Endothelial cell of umbilical vein (primary cell): Measurements from ENCODE around the gene CTDSPL.

Source experiments
- EZH2 ChIP-seq: IDR thresholded peaks from 2 replicates; pipeline ENCODE4 v1.6.1; 2012; ENCODE audit warnings: borderline replicate concordance, low read depth, mild to moderate bottlenecking, moderate library complexity, low read length, inconsistent platforms; ENCODE audit not compliant: severe bottlenecking
- FOS ChIP-seq: IDR thresholded peaks from 2 replicates; pipeline ENCODE4 v1.6.1; 2011; ENCODE audit warnings: mild to moderate bottlenecking, low read length, moderate library complexity, borderline replicate concordance; ENCODE audit not compliant: insufficient read depth
- MYC ChIP-seq: IDR thresholded peaks from one replicate; pipeline ENCODE4 v1.6.1; 2011; ENCODE audit warnings: mild to moderate bottlenecking, low read depth, low read length
- POLR2A ChIP-seq: IDR thresholded peaks from 2 replicates; pipeline ENCODE4 v1.6.1; 2012; ENCODE audit warnings: low read depth, mild to moderate bottlenecking, control low read depth, low read length
- POLR2AphosphoS5 ChIP-seq: IDR thresholded peaks from 2 replicates; pipeline ENCODE4 v1.6.1; 2012; ENCODE audit warnings: low read depth, mild to moderate bottlenecking, control low read depth, low read length, moderate library complexity; ENCODE audit not compliant: insufficient read depth
- TF ChIP-seq, protein P1 (sequence below), 2 donors: IDR thresholded peaks; 1 replicate in 1 of 2; 2 replicates in 1 of 2; pipeline ENCODE4 v1.5.1; 2011; ENCODE audit warnings: low read length in 2 of 2, mild to moderate bottlenecking in 2 of 2, moderate library complexity in 2 of 2, control low read depth in 1 of 2, inconsistent platforms in 1 of 2, low read depth in 1 of 2; ENCODE audit not compliant: insufficient read depth in 1 of 2; ENCODE audit errors: extremely low read depth in 1 of 2
- TF ChIP-seq, protein P2 (sequence below): IDR thresholded peaks from 2 replicates; pipeline ENCODE4 v1.6.1; 2011; ENCODE audit not compliant: insufficient read depth, insufficient read length

DNA sequence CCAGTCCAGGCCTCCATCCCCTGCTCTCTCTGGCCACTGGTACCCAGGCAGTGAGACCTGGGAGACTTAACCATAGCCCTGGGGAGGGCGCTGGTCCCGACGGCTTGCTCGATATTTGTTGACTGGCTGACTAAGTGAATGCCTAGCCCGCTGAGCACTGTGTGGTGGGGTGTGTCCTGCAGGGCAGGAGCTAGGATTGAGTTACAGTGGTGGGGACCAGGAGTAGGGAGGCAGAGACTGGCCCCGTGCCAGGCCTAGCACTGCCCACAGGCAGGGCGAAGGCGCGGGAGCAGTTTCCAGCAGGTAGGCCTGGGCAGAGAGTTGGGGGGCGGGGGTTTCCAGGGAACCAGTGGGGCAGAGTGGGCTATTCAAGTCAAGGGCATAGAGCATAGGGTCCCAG lies 128.8 kb downstream of the CTDSPL start, which contains the start of gene VILL:
- TF ChIP-seq, protein P1, sequence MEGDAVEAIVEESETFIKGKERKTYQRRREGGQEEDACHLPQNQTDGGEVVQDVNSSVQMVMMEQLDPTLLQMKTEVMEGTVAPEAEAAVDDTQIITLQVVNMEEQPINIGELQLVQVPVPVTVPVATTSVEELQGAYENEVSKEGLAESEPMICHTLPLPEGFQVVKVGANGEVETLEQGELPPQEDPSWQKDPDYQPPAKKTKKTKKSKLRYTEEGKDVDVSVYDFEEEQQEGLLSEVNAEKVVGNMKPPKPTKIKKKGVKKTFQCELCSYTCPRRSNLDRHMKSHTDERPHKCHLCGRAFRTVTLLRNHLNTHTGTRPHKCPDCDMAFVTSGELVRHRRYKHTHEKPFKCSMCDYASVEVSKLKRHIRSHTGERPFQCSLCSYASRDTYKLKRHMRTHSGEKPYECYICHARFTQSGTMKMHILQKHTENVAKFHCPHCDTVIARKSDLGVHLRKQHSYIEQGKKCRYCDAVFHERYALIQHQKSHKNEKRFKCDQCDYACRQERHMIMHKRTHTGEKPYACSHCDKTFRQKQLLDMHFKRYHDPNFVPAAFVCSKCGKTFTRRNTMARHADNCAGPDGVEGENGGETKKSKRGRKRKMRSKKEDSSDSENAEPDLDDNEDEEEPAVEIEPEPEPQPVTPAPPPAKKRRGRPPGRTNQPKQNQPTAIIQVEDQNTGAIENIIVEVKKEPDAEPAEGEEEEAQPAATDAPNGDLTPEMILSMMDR (IDR thresholded peaks at IDR 0.05; ENCODE audit: extremely low read depth in 1 of 2, insufficient read depth in 1 of 2, low read depth in 1 of 2, low read length in 2 of 2): no peak
- TF ChIP-seq EZH2 (no peak), POLR2AphosphoS5 (no peak), POLR2A (no peak), FOS (no peak), MYC (no peak)
- TF ChIP-seq, protein P2, sequence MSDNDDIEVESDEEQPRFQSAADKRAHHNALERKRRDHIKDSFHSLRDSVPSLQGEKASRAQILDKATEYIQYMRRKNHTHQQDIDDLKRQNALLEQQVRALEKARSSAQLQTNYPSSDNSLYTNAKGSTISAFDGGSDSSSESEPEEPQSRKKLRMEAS: no peak
